ENCODE results near the gene NELFB. TPM values are rescaled to one million over a fixed set of nuclear protein-coding genes. Genes with fewer than 3 reads are reported as not detected.
"Not testable (repeated sequence)": the region's sequence is repeated elsewhere in the genome, so short reads cannot be mapped to it uniquely, and the experiment has no call there.

Gene NELFB
- total RNA-seq, 2 donors from 2014 or later: 33.2 to 37.8 TPM

DNA sequence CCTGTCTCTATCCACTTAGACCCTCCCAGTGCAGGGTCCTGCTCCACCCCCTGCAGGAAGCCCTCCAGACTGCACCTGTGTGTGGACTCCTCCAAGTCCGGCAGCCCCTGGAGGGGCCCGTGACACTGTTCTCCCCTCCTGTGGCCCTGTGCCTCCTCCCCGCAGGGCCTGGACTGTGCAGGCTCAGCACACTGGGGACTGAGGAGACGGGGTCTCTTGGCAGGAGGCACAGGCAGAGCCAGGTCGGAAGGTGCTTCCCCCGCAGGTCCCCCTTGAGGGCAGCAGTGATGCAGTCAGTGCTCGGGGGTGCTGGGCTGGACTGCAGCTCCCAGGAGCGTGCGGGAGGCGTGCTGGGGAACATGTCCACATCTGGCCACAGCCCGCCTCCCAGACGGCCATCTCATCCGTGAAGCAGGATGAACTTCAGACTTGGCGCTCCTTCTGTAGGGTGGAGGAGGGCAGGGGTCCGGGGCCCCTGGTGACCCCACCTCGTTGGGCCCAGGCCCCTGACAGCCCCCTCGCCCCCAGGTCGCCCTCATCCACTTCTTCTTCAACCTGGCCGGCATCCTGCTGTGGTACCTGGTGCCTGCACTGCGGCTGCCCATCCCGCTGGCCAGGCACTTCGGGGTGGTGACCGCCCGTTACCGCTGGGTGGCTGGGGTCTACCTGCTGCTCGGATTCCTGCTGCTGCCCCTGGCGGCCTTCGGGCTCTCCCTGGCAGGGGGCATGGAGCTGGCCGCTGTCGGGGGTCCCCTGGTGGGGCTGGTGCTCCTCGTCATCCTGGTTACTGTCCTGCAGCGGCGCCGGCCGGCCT, 19.5 kb upstream of the NELFB start:
- ATAC-seq (no peak), DNase-seq (no peak)

GRCh38 chr9:137236238-137236935, 18.7 kb upstream of the NELFB start:
- peaks cover 8% of the 10 kb centered on the region for H3K27me3 Mint-ChIP-seq
- ATAC-seq (peak; percentile 42), DNase-seq (peak; percentile 84 to 89 (median 87))
- no peak overlapping the region for H3K27ac Mint-ChIP-seq
- peaks cover 10% of the 10 kb centered on the region for H3K4me1 Mint-ChIP-seq
- H3K4me3 Mint-ChIP-seq: no peak overlapping the region
- H3K9me3 ChIP-seq (ENCODE audit: control insufficient read depth, low read length, poor library complexity, severe bottlenecking): no peaks in the 10 kb centered on the region
- no peaks in the 10 kb centered on the region for H3K36me3 Mint-ChIP-seq (ENCODE audit: low read depth)

More for the DNA sequence above, 19.5 kb upstream of the NELFB start:
- Mint-ChIP-seq H3K27ac (no peak overlapping the region), H3K36me3 (ENCODE audit: low read depth) (no peaks in the 10 kb centered on the region), H3K4me3 (no peak overlapping the region), H3K27me3 (peaks cover 8% of the 10 kb centered on the region), H3K4me1 (peaks cover 7% of the 10 kb centered on the region)
- no peaks in the 10 kb centered on the region for H3K9me3 ChIP-seq (ENCODE audit: control insufficient read depth, low read length, poor library complexity, severe bottlenecking)

DNA sequence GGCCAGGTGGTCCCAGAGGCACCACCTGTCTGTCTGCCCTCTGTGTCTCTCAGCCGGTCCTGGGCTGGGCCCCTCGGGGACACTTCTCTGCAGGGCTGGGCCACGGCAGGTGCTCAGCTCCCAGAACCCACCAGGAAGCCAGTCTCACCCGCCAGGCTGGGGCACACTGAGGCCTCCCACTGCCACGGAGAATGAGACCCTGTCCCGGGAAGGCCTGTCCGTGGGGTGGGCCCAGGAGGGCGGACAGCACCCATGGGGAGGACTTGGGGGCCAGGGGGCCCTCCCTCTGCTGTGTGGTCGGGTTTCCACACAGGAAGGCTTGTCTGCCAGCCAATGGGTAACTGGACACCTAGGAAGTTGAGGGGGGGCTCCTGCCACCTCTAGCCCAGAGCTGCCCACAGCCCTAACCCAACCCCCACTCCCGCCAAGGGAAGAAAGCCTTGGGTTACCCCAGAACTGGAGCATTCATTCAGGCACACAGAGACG, 18.1 kb upstream of the NELFB start:
- Mint-ChIP-seq H3K4me3 (no peak overlapping the region), H3K27ac (no peak overlapping the region), H3K4me1 (peaks cover 10% of the 10 kb centered on the region), H3K36me3 (ENCODE audit: low read depth) (no peaks in the 10 kb centered on the region), H3K27me3 (peaks cover 8% of the 10 kb centered on the region)
- ATAC-seq: no peak
- DNase-seq: no peak
- H3K9me3 ChIP-seq (ENCODE audit: control insufficient read depth, low read length, poor library complexity, severe bottlenecking): no peaks in the 10 kb centered on the region

DNA sequence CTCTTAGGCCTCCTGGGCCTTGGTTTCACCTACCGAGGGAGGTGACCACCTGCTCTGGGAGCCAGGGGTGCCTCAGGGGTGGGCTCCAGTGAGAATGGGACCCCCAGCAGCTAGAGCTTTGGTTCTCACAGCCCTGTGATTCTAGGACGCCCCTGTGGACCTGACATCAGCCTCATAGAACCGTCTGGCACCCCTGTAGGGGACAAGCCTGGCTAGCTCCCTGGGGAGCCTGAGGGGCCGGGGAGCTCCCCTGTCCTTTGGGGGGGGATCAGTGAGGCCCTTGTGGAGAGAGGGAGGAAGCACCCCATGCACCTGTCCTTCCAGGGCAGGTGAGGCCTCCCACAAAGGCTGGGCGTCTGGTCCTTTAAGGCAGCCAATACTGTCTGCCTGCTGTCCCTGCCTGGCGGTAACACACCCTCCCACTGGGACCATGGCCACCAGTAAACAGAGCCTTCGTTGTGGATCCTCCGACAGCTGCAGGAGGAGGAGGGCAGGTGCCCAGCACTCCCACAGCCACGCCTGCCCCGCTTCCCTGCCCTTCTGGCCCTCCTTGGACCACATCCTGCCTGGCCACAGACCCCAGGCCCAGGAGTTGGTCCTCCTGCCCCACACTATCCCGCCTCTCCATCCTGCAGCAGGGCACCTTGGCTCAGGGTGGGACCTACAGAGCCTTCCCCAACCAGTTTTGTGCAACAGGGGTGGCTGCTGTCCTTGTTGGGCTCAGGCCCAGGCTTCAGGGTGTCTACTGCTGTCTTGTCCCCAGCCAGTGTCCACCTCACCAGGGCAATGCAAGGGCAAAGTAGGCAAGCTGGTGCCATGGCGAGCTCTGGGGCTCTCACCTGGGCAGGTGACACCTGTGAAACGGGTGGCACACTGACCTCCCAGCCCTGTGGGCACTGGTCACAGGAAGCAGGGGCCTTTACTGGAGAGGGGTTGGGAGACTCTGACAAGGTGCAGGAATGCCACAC, 17.1 kb upstream of the NELFB start:
- Mint-ChIP-seq H3K4me1 (peaks cover 16% of the 10 kb centered on the region), H3K27me3 (peaks cover 8% of the 10 kb centered on the region), H3K4me3 (peak overlapping the region; percentile 36), H3K36me3 (ENCODE audit: low read depth) (no peaks in the 10 kb centered on the region), H3K27ac (no peak overlapping the region)
- no peaks in the 10 kb centered on the region for H3K9me3 ChIP-seq (ENCODE audit: control insufficient read depth, low read length, poor library complexity, severe bottlenecking)
- DNase-seq: no peak
- ATAC-seq: no peak

GRCh38 chr9:137239541-137240200, 15.5 kb upstream of the NELFB start:
- not testable (repeated sequence) for ATAC-seq; H3K27me3 Mint-ChIP-seq; DNase-seq; H3K9me3 ChIP-seq (ENCODE audit: control insufficient read depth, low read length, poor library complexity, severe bottlenecking); H3K36me3 Mint-ChIP-seq (ENCODE audit: low read depth)
- peak overlapping the region; percentile 89 for H3K27ac Mint-ChIP-seq
- peak overlapping the region; percentile 97 for H3K4me3 Mint-ChIP-seq
- peaks cover 19% of the 10 kb centered on the region for H3K4me1 Mint-ChIP-seq

GRCh38 chr9:137240318-137240840, 14.7 kb upstream of the NELFB start:
- H3K4me1 Mint-ChIP-seq: peaks cover 19% of the 10 kb centered on the region
- peak overlapping the region; percentile 91 for H3K27ac Mint-ChIP-seq
- no peaks in the 10 kb centered on the region for H3K9me3 ChIP-seq (ENCODE audit: control insufficient read depth, low read length, poor library complexity, severe bottlenecking)
- DNase-seq (peak; percentile 52 to 71 (median 65)), ATAC-seq (peak; percentile 38)
- H3K36me3 Mint-ChIP-seq (ENCODE audit: low read depth): no peaks in the 10 kb centered on the region
- H3K27me3 Mint-ChIP-seq: peaks cover under 1% of the 10 kb centered on the region
- peak overlapping the region; percentile 97 for H3K4me3 Mint-ChIP-seq

GRCh38 chr9:137240841-137241489, 14.2 kb upstream of the NELFB start, which contains the start of gene TUBB4B:
Gene TUBB4B (plus strand): TSS chr9:137241287. CDS start chr9:137241361, 74 bp downstream.
- H3K27me3 Mint-ChIP-seq: no peaks in the 10 kb centered on the region
- peak within 1 kb of the TSS; percentile 97 for H3K4me3 Mint-ChIP-seq
- peak within 1 kb of the TSS; percentile 91 for H3K27ac Mint-ChIP-seq
- no peaks in the 10 kb centered on the region for H3K36me3 Mint-ChIP-seq (ENCODE audit: low read depth)
- ATAC-seq (peak; percentile 81), DNase-seq (peak; percentile 90 to 95 (median 93))
- no peaks in the 10 kb centered on the region for H3K9me3 ChIP-seq (ENCODE audit: control insufficient read depth, low read length, poor library complexity, severe bottlenecking)
- H3K4me1 Mint-ChIP-seq: peaks cover 19% of the 10 kb centered on the region

DNA sequence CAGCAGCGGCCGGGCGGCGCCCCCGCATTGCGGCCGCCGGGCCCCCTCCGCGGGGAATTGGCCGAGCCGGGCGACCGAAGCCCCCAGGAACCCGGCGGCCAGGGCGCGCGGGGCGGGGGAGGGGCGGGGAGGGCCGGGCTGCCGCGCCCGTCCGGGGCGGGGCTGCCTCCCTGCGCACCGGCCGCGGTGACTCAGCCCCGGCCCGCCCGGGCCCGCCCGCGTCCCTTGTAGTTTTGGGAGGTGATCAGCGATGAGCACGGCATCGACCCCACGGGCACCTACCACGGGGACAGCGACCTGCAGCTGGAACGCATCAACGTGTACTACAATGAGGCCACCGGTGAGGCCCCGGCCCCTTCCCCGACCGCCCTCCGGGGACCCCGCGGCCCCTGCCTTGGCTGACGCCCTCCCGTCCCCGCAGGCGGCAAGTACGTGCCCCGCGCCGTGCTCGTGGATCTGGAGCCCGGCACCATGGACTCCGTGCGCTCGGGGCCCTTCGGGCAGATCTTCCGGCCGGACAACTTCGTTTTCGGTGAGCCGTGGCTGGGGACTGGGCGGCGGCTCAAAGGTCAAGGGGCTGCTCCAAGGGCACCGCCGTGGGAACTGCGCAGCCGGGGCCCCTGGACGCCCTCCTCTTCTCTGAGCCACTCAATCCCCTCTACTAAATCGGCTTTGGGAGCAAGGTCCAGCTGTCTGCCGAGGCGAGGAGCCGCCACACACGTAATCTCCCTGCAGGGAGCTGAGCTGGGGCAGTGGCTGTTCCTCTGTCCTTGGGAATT, 13.4 kb upstream of the NELFB start:
- H3K27me3 Mint-ChIP-seq: no peaks in the 10 kb centered on the region
- no peaks in the 10 kb centered on the region for H3K9me3 ChIP-seq (ENCODE audit: control insufficient read depth, low read length, poor library complexity, severe bottlenecking)
- peak; percentile 17 for ATAC-seq
- H3K4me3 Mint-ChIP-seq: peak overlapping the region; percentile 97
- DNase-seq: peak; percentile 38 to 63 (median 62)
- H3K4me1 Mint-ChIP-seq: peaks cover 19% of the 10 kb centered on the region
- H3K36me3 Mint-ChIP-seq (ENCODE audit: low read depth): no peaks in the 10 kb centered on the region
- peak overlapping the region; percentile 91 for H3K27ac Mint-ChIP-seq

DNA sequence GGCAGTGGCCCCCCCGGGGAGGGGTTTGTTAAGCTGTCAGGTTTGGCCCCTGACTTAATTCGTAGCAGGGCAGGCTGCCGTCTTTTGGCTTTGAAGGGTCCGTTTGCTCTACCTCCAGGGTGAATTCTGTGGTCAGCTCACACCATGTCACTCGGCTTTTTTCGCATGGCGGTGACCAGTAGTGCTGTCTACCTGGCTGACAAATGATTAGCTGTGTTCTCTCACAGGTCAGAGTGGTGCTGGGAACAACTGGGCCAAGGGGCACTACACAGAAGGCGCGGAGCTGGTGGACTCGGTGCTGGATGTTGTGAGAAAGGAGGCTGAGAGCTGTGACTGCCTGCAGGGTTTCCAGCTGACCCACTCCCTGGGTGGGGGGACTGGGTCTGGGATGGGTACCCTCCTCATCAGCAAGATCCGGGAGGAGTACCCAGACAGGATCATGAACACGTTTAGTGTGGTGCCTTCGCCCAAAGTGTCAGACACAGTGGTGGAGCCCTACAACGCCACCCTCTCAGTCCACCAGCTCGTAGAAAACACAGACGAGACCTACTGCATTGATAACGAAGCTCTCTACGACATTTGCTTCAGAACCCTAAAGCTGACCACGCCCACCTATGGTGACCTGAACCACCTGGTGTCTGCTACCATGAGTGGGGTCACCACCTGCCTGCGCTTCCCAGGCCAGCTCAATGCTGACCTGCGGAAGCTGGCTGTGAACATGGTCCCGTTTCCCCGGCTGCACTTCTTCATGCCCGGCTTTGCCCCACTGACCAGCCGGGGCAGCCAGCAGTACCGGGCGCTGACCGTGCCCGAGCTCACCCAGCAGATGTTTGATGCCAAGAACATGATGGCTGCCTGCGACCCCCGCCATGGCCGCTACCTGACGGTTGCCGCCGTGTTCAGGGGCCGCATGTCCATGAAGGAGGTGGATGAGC, 12.6 kb upstream of the NELFB start:
- peak overlapping the region; percentile 51 for H3K27ac Mint-ChIP-seq
- H3K4me1 Mint-ChIP-seq: peaks cover 16% of the 10 kb centered on the region
- no peaks in the 10 kb centered on the region for H3K27me3 Mint-ChIP-seq
- ATAC-seq: no peak
- H3K36me3 Mint-ChIP-seq (ENCODE audit: low read depth): no peaks in the 10 kb centered on the region
- peak overlapping the region; percentile 86 for H3K4me3 Mint-ChIP-seq
- no peaks in the 10 kb centered on the region for H3K9me3 ChIP-seq (ENCODE audit: control insufficient read depth, low read length, poor library complexity, severe bottlenecking)
- DNase-seq: no peak

DNA sequence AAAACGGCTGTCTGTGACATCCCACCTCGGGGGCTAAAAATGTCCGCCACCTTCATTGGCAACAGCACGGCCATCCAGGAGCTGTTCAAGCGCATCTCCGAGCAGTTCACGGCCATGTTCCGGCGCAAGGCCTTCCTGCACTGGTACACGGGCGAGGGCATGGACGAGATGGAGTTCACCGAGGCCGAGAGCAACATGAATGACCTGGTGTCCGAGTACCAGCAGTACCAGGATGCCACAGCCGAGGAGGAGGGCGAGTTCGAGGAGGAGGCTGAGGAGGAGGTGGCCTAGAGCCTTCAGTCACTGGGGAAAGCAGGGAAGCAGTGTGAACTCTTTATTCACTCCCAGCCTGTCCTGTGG, 11.9 kb upstream of the NELFB start:
- not testable (repeated sequence) for H3K36me3 Mint-ChIP-seq (ENCODE audit: low read depth); DNase-seq; H3K27me3 Mint-ChIP-seq; H3K27ac Mint-ChIP-seq; H3K4me3 Mint-ChIP-seq; ATAC-seq; H3K9me3 ChIP-seq (ENCODE audit: control insufficient read depth, low read length, poor library complexity, severe bottlenecking)
- peaks cover 15% of the 10 kb centered on the region for H3K4me1 Mint-ChIP-seq
